Glomerular visceral epithelial cell (primary cell): Measurements from ENCODE around the gene MEGF11.
A peak's percentile ranks its signal among the peaks of the same experiment; 100 is the strongest.
"Not testable (repeated sequence)": the region's sequence is repeated elsewhere in the genome, so short reads cannot be mapped to it uniquely, and the experiment has no call there.

Experiments used
- DNase-seq: peaks from one replicate; pipeline ENCODE4 v3.0.0-alpha.2; 2016; ENCODE audit errors: extremely low spot score

The MEGF11 gene

GRCh38 chr15:65888981-65889380 lies 364.6 kb downstream of the MEGF11 start:
- no peak for DNase-seq

DNA sequence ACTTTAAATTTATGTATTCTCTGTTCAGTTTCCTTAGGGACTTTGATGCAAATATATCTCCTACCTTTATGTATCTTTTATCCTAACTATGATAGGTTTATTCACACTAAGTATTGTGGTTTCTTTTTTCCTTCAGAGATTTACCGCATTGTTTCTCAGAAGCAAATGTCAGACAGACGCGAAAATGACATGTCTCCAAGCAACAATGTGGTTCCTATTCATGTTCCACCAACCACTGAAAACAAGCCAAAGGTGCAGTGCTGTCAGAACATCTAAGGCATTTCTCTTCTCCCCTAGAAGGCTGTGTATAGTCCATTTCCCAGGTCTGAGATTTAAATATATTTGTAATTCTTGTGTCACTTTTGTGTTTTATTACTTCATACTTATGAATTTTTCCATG lies 366.0 kb downstream of the MEGF11 start:
- DNase-seq, result no peak

GRCh38 chr15:65885668-65886218 lies 367.8 kb downstream of the MEGF11 start:
- no peak for DNase-seq

DNA sequence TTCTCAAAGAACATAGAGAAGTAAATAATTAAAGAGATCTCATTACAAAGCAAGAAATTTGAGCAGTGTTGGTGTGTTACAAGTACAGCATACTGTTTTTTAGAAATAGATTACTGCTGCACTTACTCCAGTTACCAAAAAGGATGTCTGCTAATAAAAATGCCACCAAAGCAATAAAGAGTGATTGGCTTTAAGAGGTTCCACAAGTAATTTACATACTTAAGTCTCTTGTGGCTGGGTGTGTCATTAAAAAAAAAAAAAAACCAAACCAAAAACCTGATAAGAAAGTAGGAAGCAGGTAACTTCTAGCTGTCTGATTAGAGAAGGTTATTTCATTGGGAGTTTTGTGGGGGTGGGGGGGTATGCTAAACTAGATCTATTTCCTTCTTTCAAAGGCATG lies 369.0 kb downstream of the MEGF11 start:
- no peak for DNase-seq

- no peak for DNase-seq
These were observed 370.0 kb downstream of the MEGF11 start for GRCh38 chr15:65883571-65883970.

DNA sequence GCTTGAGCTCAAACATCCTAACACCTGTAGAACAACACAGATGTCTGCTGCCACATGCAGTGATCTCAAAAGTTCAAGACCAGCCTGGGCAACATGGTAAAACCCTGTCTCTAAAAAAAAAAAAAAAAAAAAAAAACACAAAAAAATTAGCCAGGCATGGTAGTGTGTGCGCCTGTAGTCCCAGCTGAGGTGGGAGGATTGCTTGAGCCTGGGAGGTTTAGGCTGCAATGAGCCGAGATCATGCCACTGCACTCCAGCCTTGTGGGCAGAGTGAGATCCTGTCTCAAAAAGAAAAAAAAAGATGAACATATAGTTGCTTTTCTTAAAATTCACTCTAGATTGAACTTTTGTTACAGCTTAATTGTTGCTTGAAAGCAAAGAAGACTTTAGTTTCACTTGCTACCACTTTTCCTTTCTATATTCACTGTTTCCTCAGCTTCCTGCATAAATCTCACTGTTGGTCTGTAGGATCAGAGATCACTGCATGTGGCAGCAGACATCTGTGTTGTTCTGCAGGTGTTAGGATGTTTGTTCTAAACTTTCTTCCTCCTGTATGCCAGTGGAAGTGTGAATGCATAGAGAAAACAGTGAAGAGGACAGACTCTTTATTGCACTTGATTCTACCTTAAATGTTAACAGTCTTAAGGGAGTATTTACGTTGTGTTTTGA lies 371.6 kb downstream of the MEGF11 start:
- DNase-seq, result no peak

DNA sequence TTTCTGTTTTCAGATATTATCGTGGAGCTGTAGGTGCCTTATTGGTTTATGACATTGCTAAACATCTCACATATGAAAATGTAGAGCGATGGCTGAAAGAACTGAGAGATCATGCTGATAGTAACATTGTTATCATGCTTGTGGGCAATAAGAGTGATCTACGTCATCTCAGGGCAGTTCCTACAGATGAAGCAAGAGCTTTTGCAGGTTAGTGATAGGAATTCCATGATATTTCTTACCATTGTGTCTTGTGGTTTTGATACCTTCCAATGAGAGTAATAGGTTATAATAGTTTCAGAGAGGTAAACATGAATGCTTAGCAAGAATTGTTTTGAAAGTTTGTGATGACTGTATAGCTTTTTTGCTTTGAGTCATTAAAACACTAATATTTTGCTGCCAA lies 375.8 kb downstream of the MEGF11 start:
- DNase-seq, result no peak

DNA sequence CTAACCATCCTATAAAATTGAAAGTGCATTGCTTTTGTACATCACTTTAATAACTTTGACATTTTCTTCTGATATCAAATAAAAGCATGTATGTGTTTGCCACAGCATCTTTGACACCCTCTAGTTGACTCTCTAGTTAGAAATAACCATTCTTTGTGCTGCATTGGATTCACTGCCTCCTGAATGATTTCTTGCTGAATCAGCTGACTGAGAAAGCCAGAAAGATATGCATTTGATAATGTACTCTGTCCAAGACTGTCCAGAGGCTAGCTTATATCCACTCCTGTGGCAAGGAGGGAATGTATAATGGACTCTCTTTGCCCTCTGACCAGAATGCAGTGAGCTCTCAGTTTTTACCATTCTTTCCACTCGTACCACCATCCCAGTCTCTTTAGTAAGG lies 378.1 kb downstream of the MEGF11 start:
- DNase-seq, result no peak

DNA sequence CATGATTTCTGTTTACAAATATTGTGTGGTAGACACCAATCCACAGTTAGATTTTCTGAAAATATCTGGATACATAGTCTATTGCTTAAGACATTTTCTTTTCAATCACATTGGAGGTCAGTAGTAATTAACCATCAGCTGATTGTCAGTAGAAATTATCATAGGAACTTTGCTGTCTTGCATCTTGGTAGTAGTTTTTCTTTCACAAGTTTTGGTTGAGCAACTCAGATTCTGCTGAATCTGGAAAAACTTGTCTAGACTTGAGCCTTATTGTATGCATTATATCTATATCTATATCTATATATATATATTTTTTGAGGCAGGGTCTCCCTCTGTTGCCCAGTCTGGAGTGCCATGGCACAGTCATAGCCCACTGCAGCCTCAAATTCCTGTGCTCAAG lies 380.3 kb downstream of the MEGF11 start:
- DNase-seq, result no peak

- DNase-seq, result not testable (repeated sequence)
These were observed 381.0 kb downstream of the MEGF11 start for GRCh38 chr15:65872596-65872995.

GRCh38 chr15:65871886-65872285 lies 381.7 kb downstream of the MEGF11 start:
- not testable (repeated sequence) for DNase-seq

- DNase-seq, result peak; percentile 55
These were observed 382.5 kb downstream of the MEGF11 start for GRCh38 chr15:65870889-65871533.

- DNase-seq, result peak; percentile 49
These were observed 383.3 kb downstream of the MEGF11 start for GRCh38 chr15:65869954-65870871.

DNA sequence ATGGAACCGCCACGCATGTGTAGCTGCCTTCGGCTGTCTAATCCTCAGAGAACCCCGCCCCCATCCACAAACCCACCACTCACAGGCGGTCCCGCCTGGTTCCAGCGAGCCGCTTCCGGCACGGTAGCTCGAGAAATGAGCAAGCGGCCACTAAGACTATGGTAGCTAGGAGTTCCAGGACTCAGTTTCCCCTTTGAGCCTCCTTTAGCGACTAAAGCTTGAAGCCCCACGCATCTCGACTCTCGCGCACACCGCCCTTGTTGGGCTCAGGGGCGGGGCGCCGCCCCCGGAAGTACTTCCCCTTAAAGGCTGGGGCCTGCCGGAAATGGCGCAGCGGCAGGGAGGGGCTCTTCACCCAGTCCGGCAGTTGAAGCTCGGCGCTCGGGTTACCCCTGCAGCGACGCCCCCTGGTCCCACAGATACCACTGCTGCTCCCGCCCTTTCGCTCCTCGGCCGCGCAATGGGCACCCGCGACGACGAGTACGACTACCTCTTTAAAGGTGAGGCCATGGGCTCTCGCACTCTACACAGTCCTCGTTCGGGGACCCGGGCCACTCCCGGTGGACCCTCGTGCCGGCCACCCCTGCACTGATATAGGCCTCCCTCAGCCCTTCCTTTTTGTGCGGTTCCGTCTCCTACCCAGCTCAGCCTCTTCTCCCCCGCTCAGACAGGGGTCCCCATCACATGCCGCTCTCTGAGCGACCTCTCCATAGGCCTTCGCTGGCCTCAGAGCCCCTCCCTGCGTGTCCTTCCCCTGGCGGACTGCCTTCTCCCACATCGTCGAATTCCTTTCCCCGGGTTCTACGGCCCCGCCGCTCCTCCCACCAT lies 384.2 kb downstream of the MEGF11 start, which contains the start of gene RAB11A:
Gene RAB11A, plus strand, starts transcription at position 366 of the 828 bp plus-strand sequence. Its CDS starts 95 bp downstream, at position 461.
- DNase-seq, result peak; percentile 98

- DNase-seq, result no peak
These were observed 384.9 kb downstream of the MEGF11 start for GRCh38 chr15:65868546-65869125.

DNA sequence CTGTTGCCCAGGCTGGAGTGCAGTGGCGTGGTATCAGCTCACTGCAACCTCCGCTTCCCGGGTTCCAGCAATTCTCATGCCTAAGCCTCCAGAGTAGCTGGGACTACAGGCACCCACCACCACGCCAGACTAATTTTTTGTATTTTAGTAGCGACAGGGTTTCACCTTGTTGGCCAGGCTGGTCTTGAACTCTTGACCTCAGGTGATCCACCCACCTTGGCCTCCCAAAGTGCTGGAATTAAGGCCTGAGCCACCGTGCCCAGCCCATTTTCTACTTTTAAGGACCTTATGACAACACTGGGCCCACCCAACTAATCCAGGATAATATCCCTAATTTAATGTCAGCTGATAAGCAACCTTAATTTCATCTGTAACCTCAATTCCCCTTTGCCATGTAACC lies 385.6 kb downstream of the MEGF11 start:
- not testable (repeated sequence) for DNase-seq

- DNase-seq, result no peak
These were observed 386.3 kb downstream of the MEGF11 start for GRCh38 chr15:65867244-65867643.

- DNase-seq, result no peak
These were observed 390.4 kb downstream of the MEGF11 start for GRCh38 chr15:65863106-65863505.

DNA sequence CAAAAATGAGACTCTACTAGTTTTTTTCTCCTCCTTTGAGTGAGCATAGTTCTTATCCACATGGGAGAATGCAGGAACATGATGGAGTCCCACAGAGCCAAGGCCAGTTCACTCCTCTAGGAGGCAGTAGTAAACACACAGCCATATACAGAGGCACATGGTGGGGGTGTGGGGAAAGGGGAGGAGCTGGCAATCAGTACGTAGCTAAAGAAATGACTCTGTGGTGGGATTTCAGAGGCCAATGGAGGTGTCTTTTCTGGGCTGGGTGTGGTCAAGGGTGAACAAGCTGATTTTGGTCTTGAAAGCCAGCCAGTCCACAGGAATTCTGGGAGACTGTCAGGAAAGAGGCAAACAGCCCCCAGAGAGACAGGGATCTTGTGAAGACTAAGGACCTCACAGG lies 390.9 kb downstream of the MEGF11 start:
- DNase-seq, result peak; percentile 56

GRCh38 chr15:65857718-65858402 lies 395.7 kb downstream of the MEGF11 start:
- no peak for DNase-seq
